Measurements from ENCODE around the gene SCRN2. TPM values are rescaled to one million over a fixed set of nuclear protein-coding genes. Genes with fewer than 3 reads are reported as not detected.

SCRN2 gene
- total and polyA plus RNA-seq, 2 of the 13 experiments (the other 11 are each of a cell fraction or from before 2014, with no cell fraction given), result 21.7 to 29.5 TPM

- TF ChIP-seq ZNF407 (CRISPR knock-in tag; IDR thresholded peaks at IDR 0.05; ENCODE audit: not compliant biosample characterization), result no peak
- TF ChIP-seq SALL2 (CRISPR knock-in tag; IDR thresholded peaks at IDR 0.05), result peak; percentile 74
- peak; percentile 41; the same call in 1 of the 2 replicates for TF ChIP-seq MNT (IDR thresholded peaks at IDR 0.05)
- TF ChIP-seq ZNF33B (CRISPR knock-in tag; IDR thresholded peaks at IDR 0.05), result peak; percentile 21; the same call in 1 of the 2 replicates
- peak; percentile 56; the same call in 1 of the 2 replicates for TF ChIP-seq ZNF232 (CRISPR knock-in tag; IDR thresholded peaks at IDR 0.05; ENCODE audit: borderline replicate concordance)
- no peak for TF ChIP-seq ZMYM2 (CRISPR knock-in tag; IDR thresholded peaks at IDR 0.05)
- peak; percentile 91 for TF ChIP-seq MXD4 (CRISPR knock-in tag; IDR thresholded peaks at IDR 0.05)
- TF ChIP-seq CAMTA2 (CRISPR knock-in tag; IDR thresholded peaks at IDR 0.05; ENCODE audit: borderline replicate concordance), result peak; percentile 60
- TF ChIP-seq HMGXB4 (CRISPR knock-in tag; IDR thresholded peaks at IDR 0.05; ENCODE audit: borderline replicate concordance in 1 of 2, low read depth in 1 of 2), result peak; percentile 90
- peak; percentile 4; the same call in 1 of the 2 replicates for TF ChIP-seq ZNF772 (CRISPR knock-in tag; IDR thresholded peaks at IDR 0.05)
- peak; percentile 23; the same call in 1 of the 2 replicates for TF ChIP-seq ZFP36L1 (CRISPR knock-in tag; IDR thresholded peaks at IDR 0.05)
- TF ChIP-seq ZBTB20 (CRISPR knock-in tag; IDR thresholded peaks at IDR 0.05; ENCODE audit: borderline replicate concordance, low read depth), result peak; percentile 80; the same call in 1 of the 2 replicates
- peak; percentile 85; the same call in 1 of the 2 replicates for TF ChIP-seq ZMAT3 (CRISPR knock-in tag; conservative IDR thresholded peaks at IDR 0.05)
- TF ChIP-seq ZNF431 (CRISPR knock-in tag; IDR thresholded peaks at IDR 0.05; ENCODE audit: borderline replicate concordance, low read depth), result peak; percentile 92
Observed at GRCh38 chr17:47831003-47831933, 9.8 kb downstream of the SCRN2 start, which contains the start of the genes LRRC46 and MRPL10 (continued).

Data from HepG2 (cell line).